OCI-LY1 (cell line): ENCODE measurements around the gene EML6.

ENCODE experiments used
- EZH2 ChIP-seq: fragments of 200-600 bp; sonication (generic), shearing (Covaris generic); IDR thresholded peaks from 2 replicates; pipeline ENCODE4 v1.8.0; 2017; ENCODE audit warnings: borderline replicate concordance, mixed run types, mild to moderate bottlenecking, antibody characterized with exemption, low read length, moderate library complexity, mixed read lengths
- TF ChIP-seq, protein P1 (sequence below): fragments of 200-600 bp; sonication (generic), shearing (Covaris generic); IDR thresholded peaks from 2 replicates; pipeline ENCODE4 v1.5.1; 2017; ENCODE audit warnings: mild to moderate bottlenecking, antibody characterized with exemption, low read length, moderate library complexity, mixed read lengths

DNA sequence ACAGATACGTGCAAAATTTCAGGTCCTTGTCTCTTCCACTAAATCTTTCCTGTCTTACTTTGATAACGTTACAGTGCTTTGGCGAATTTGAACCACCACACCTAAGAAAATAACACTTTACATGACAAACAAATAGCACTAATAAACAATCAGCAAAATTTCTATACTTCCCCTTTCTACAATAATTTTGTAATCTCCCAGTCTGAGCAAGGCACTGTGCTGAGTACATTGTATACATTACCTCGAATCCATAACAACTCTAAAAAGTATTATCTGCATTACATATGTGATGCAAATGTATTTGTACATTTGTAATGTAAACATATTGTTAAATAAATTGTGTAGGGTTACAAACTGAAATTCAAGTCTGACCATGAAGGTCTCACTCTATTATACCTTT is 276.9 kb downstream of the EML6 start:
- TF ChIP-seq, protein P1, sequence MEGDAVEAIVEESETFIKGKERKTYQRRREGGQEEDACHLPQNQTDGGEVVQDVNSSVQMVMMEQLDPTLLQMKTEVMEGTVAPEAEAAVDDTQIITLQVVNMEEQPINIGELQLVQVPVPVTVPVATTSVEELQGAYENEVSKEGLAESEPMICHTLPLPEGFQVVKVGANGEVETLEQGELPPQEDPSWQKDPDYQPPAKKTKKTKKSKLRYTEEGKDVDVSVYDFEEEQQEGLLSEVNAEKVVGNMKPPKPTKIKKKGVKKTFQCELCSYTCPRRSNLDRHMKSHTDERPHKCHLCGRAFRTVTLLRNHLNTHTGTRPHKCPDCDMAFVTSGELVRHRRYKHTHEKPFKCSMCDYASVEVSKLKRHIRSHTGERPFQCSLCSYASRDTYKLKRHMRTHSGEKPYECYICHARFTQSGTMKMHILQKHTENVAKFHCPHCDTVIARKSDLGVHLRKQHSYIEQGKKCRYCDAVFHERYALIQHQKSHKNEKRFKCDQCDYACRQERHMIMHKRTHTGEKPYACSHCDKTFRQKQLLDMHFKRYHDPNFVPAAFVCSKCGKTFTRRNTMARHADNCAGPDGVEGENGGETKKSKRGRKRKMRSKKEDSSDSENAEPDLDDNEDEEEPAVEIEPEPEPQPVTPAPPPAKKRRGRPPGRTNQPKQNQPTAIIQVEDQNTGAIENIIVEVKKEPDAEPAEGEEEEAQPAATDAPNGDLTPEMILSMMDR = no peak
- TF ChIP-seq EZH2 = no peak
